DMS79 (cell line): ENCODE measurements around the gene SCG5.

ENCODE experiments used
- DNase-seq: peaks from one replicate; lab custom pipeline; 2025; lab: John Stamatoyannopoulos, UW

The SCG5 gene

GRCh38 chr15:32659340-32660155 lies 18.0 kb downstream of the SCG5 start:
- DNase-seq = peak; percentile 35

- DNase-seq = no peak
Measured at GRCh38 chr15:32663671-32664070, 22.2 kb downstream of the SCG5 start.

GRCh38 chr15:32664796-32665195 lies 23.3 kb downstream of the SCG5 start:
- no peak for DNase-seq

GRCh38 chr15:32667321-32667720 lies 25.8 kb downstream of the SCG5 start:
- no peak for DNase-seq

GRCh38 chr15:32668942-32669341 lies 27.4 kb downstream of the SCG5 start:
- DNase-seq = no peak

- DNase-seq = no peak
Measured at GRCh38 chr15:32669896-32670611, 28.5 kb downstream of the SCG5 start.

- DNase-seq = no peak
Measured at GRCh38 chr15:32670623-32671022, 29.1 kb downstream of the SCG5 start.

GRCh38 chr15:32671339-32672325 lies 30.1 kb downstream of the SCG5 start:
- no peak for DNase-seq

GRCh38 chr15:32674681-32675080 lies 33.2 kb downstream of the SCG5 start:
- no peak for DNase-seq

- no peak for DNase-seq
Measured at GRCh38 chr15:32675466-32675865, 34.0 kb downstream of the SCG5 start.

- peak; percentile 77 for DNase-seq
Measured at GRCh38 chr15:32676169-32676568, 34.7 kb downstream of the SCG5 start.

GRCh38 chr15:32677238-32677750 lies 35.8 kb downstream of the SCG5 start:
- DNase-seq = peak; percentile 40

GRCh38 chr15:32679298-32679690 lies 37.8 kb downstream of the SCG5 start:
- peak; percentile 53 for DNase-seq

- no peak for DNase-seq
Measured at GRCh38 chr15:32682569-32682968, 41.1 kb downstream of the SCG5 start.

- DNase-seq = no peak
Measured at GRCh38 chr15:32682977-32683630, 41.6 kb downstream of the SCG5 start.

- DNase-seq = no peak
Measured at GRCh38 chr15:32683906-32684584, 42.5 kb downstream of the SCG5 start.

- DNase-seq = no peak
Measured at GRCh38 chr15:32685576-32685975, 44.1 kb downstream of the SCG5 start.

GRCh38 chr15:32687556-32687955 lies 46.0 kb downstream of the SCG5 start:
- no peak for DNase-seq

GRCh38 chr15:32688151-32688639 lies 46.7 kb downstream of the SCG5 start:
- peak; percentile 16 for DNase-seq

- no peak for DNase-seq
Measured at GRCh38 chr15:32690941-32691688, 49.6 kb downstream of the SCG5 start.
